GM19238 (cell line): ENCODE data around the gene PAGR1.

Experiments
- DNase-seq: peaks from one replicate; pipeline ENCODE4 v3.0.0; 2011; ENCODE audit warnings: low spot score; ENCODE audit not compliant: insufficient read length

The PAGR1 gene

GRCh38 chr16:29834079-29834478 is 18.1 kb downstream of the PAGR1 start:
- no peak for DNase-seq

GRCh38 chr16:29835926-29836325 is 20.0 kb downstream of the PAGR1 start:
- no peak for DNase-seq

- no peak for DNase-seq
Observed at GRCh38 chr16:29836623-29837022, 20.7 kb downstream of the PAGR1 start.

- no peak for DNase-seq
Observed at GRCh38 chr16:29837841-29838240, 21.9 kb downstream of the PAGR1 start.

GRCh38 chr16:29839822-29840221 is 23.9 kb downstream of the PAGR1 start:
- no peak for DNase-seq

GRCh38 chr16:29840240-29840639 is 24.3 kb downstream of the PAGR1 start:
- no peak for DNase-seq

- DNase-seq = no peak
Observed at GRCh38 chr16:29841631-29842030, 25.7 kb downstream of the PAGR1 start.

GRCh38 chr16:29842732-29843346 is 26.9 kb downstream of the PAGR1 start:
- DNase-seq = no peak

GRCh38 chr16:29843931-29844330 is 28.0 kb downstream of the PAGR1 start:
- DNase-seq = no peak

GRCh38 chr16:29844575-29845331 is 28.8 kb downstream of the PAGR1 start:
- DNase-seq = no peak

- no peak for DNase-seq
Observed at GRCh38 chr16:29845656-29846055, 29.7 kb downstream of the PAGR1 start.

GRCh38 chr16:29848420-29849297 is 32.7 kb downstream of the PAGR1 start:
- peak; percentile 77 for DNase-seq

- no peak for DNase-seq
Observed at GRCh38 chr16:29849505-29849904, 33.6 kb downstream of the PAGR1 start.

- no peak for DNase-seq
Observed at GRCh38 chr16:29850998-29851397, 35.0 kb downstream of the PAGR1 start.

- DNase-seq = no peak
Observed at GRCh38 chr16:29852654-29853053, 36.7 kb downstream of the PAGR1 start.

- no peak for DNase-seq
Observed at GRCh38 chr16:29854520-29855100, 38.7 kb downstream of the PAGR1 start.

GRCh38 chr16:29857133-29857760 is 41.3 kb downstream of the PAGR1 start:
- DNase-seq = no peak

- no peak for DNase-seq
Observed at GRCh38 chr16:29858149-29858849, 42.3 kb downstream of the PAGR1 start.

GRCh38 chr16:29858974-29859373 is 43.0 kb downstream of the PAGR1 start:
- DNase-seq = no peak

GRCh38 chr16:29860218-29860617 is 44.3 kb downstream of the PAGR1 start:
- no peak for DNase-seq
